Pulmonary artery endothelial cell (primary cell): ENCODE measurements around the gene XAGE5. TPM values are rescaled to one million over a fixed set of nuclear protein-coding genes. Genes with fewer than 3 reads are reported as not detected.
"Not testable (repeated sequence)": the region's sequence is repeated elsewhere in the genome, so short reads cannot be mapped to it uniquely, and the experiment has no call there.

Experiments
- DNase-seq: peaks from one replicate; pipeline ENCODE4 v3.0.0-alpha.2; 2011; ENCODE audit warnings: low read depth, low spot score
- total RNA-seq: library from RNA; depleted of rRNA; stranded (reverse); fragments of >200 nt; gene quantifications from 2 replicates; pipeline ENCODE4 v1.2.3, GENCODE V29; 2014

XAGE5 gene, protein sequence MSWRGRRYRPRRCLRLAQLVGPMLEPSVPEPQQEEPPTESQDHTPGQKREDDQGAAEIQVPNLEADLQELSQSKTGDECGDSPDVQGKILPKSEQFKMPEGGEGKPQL
- total RNA-seq = not detected in 2 replicates

DNA sequence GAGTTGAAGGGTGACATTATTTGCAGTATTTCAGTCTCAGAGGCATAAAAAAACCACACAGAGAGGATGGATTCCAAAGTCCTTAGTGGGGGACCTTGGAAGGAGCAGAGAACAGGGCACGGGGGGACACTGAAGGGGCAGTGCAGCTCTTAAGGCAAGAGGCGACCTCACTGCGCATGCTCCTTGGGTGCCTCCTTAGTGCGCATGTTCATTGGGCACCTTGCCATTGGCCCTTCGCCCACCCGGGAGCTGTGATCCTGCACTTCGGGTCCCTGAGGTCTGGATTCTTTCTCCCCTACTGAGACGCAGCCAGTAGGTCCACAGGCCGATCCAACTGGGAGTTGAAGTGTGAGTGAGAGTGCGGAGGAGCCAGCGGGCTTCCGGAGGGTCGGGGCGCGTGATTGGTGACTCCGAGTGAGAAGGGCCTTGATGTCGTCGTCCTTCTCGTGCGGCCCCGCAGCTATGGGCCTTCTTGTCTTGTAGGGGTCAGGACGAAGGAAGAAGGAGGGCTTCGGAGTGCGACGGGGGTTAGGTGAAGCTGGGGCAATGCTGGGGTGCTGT, at the start of gene XAGE5:
Gene XAGE5 (plus strand): TSS at position 223 of the 561 bp plus-strand sequence. CDS start 1,280 bp downstream, outside the sequence.
- no peak for DNase-seq

DNA sequence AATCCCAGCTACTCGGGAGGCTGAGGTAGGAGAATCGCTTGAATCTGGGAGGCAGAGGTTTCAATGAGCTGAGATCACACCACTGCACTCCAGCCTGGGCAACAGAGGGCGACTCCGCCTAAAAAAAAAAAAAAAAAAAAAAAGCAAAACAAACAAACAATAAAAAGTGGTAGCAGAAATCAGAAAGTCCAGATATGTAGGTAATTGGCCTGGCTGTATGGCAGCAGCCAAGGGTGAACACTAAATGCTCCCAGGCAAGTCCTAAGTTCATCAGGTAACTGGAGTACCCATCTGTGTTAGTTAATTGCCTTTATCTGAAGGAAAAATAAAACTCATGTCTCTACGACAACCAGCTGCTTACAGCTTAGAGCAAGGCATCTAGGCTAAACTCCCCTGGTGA, 45.1 kb upstream of the XAGE5 start:
- not testable (repeated sequence) for DNase-seq

DNA sequence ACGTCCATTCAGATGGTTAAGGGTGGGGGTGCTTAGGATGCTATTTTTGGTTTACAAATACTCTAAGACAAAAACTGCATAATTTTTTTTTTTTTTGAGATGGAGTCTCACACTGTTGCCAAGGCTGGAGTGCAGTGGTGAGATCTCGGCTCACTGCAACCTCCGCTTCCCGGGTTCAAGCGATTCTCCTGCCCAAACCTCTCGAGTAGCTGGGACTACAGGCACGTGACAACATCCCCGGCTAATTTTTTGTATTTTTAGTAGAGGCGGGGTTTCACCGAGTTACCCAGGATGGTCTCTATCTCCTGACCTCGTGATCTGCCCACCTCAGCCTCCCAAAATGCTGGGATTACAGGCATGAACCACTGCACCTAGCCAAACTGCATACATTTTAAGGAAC, 37.6 kb upstream of the XAGE5 start:
- DNase-seq = not testable (repeated sequence)

DNA sequence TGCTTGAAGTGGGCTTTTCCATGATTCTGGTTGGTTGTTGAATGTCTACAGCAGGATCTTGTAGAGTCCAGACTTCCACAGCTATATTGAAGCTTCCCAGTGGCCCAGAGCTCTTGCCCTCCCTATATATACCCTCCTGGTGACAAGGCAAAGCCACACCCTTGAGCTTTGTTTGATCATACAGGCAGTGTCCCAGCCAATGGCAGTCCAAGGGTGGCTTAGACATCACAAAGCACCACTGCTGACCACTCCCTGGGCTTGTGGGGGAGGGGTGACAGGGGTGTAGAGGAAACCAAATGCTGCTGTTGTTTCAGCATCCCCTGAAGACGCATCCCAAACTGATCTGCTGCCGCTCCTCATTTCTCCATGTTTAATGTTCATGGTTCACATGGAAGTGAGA, 13.8 kb upstream of the XAGE5 start, which contains the start of gene SPANXN5:
Gene SPANXN5 (minus strand): TSS at position 101 of the 400 bp plus-strand sequence. CDS start 79 bp downstream, at position 22.
- not testable (repeated sequence) for DNase-seq

DNA sequence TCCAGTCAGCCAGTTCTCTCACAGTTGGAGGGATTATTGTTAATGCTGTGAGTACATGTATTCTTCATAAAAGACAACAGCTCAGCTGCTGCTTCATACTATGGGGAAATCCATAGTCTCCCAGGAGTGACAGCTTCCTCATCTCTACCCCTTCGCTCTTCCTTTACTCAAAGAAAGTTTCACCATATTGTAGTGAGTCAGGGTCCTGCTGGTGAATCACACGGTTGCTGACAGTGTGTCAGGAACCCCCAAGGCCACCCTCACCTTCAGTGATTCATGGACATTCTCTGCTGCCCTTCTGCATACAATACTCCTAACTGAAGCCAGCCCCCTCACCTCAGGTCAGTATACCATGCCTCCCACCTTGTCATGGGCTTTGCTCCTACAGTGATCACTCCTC, 6.2 kb upstream of the XAGE5 start:
- not testable (repeated sequence) for DNase-seq

DNA sequence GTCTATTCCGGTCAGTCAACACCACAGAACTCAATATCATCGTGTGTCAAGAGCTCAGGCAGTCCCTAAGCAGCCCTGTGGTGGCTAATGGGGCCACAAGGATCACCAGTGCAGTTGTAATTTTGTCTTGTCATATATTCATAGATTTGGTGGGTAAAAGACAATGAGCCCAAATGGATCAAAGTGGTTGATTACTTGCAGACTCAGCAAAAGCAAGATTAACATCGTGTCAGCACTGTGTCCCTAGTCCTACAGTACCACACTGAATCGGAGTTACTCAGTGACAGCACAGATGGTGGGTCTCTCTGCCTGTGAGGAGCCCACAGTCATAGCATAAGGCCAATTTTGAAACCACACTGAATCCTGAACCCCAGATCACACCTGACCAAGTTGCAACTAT, 8.7 kb downstream of the XAGE5 start:
- no peak for DNase-seq

DNA sequence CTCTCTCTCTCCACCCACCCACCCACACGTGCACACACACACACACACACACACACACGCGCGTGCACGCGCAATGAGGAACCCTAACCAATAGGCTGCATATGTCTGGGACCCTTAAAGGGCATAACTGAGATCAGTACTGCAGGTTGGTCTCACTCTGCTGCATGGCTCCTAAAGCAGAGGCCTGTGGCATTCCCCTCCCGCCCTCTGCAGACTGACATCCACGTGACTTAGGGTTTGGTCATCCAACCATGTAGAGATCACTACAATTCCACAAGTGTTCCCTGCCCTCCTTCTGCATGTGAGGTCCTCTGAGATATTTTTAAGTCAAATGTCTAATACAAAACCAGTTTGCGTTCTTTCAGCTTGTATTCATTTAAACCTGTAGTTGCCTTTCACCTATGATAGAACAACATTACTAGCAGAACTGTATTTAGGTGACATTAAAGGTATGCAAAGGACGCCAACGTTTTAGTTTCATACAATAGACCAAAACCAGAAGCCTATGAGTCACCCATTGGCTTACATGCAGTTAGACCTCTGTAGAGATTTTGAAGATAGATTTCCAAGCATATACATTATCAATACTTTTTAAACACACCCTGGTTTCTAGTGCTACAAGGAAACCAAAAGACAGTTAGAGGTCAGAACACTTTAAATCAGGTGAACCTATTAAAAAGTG, 10.1 kb downstream of the XAGE5 start:
- no peak for DNase-seq

DNA sequence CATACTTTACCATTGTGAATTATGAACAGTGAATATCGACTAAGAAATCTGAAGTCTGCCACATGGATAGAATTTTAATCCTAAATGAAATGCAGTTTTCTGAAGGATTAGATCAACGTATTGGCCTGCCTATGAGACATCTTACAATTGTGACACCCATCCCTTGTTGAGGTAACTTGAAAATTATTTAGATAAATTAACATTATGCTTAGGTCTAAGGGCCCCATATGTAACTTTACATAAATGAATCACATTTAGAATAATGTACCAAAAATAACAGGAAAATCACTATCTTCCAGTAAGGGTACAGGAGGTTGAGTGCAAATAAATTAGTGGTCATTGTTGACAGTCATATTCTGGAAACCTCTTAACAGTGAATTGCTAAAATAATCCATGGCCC, 13.5 kb downstream of the XAGE5 start:
- DNase-seq = no peak

DNA sequence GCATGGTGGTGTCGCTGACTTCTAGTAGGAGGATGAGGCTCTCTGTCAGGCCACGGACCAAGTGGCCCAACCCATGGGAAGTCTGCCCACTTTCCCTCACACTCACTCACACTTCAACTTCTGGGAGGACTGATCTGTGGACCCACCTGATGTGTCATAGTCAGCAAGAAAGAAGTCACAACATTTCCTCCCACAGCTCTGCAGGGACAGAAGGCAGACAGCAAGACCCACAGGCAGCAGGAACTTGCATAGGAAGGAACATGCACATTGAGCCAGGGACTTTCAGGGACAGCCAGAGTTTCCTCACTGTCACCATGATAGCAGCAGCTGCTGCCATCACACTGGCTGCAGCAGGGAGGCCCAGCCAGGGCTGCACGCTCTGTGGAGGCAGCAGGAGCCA, 19.5 kb downstream of the XAGE5 start:
- no peak for DNase-seq

DNA sequence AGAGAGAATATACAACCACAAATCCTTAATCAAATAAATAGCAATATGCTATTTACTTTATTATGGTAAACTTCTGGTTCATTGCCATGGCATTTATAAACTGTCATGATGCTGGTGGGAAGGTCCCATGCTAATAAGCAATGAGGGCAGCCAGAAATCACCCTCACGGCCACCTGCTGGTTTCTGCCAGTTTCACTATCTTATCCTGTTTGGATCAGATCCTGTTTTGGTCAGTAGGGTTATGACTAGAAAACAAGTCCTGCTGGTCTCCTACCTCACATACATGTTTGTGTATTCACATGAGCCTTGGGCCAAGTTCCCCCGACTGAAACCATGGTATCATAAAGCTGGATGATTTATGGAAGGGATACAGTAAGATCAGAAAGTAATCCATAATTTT, 28.1 kb downstream of the XAGE5 start:
- no peak for DNase-seq

DNA sequence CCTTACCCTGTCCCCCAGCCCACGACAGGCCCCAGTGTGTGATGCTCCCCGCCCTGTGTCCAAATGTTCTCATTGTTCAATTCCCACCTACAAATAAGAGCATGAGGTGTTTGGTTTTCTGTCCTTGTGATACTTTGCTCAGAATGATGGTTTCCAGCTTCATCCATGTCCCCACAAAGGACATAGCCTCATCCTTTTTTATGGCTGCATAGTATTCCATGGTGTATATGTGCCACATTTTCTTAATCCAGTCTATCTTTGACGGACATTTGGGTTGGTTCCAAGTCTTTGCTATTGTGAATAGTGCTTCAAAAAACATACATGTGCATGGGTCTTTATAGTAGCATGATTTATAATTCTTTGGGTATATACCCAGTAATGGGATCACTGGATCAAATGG, 32.5 kb downstream of the XAGE5 start:
- DNase-seq = not testable (repeated sequence)

DNA sequence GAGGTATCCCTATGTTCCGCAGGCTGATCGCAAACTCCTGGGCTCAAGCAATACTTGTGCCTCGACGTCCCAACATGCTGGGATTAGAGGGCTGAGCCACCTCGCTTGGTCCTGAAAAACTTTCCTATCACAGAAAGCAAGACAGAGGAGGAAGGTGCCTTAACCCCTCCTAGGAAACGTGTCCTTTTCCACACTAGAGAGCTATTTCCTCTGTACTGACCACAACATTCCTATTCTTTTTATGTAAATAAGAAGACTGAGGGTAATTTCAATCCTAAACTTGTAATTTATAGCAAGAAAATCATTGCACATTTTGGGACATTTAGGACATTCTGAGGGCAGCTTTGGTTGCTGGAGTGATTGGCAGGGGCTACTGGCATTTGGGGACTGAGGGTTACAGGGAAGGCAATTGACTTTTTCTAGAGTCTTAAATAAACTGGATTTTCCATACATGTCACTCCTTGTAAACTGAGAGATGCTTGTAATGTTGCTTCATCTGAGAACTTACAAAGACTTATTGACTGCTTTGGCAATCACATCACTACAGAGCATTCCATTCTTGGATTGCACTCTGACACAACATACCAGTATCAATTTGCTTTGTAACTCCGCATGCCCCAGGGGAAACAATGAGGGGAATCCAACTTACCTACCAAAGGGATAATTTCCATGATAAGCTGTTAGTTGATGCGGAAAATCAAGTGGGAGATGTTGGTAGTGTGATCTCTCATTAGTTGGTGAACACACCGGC, 41.2 kb downstream of the XAGE5 start:
- no peak for DNase-seq

DNA sequence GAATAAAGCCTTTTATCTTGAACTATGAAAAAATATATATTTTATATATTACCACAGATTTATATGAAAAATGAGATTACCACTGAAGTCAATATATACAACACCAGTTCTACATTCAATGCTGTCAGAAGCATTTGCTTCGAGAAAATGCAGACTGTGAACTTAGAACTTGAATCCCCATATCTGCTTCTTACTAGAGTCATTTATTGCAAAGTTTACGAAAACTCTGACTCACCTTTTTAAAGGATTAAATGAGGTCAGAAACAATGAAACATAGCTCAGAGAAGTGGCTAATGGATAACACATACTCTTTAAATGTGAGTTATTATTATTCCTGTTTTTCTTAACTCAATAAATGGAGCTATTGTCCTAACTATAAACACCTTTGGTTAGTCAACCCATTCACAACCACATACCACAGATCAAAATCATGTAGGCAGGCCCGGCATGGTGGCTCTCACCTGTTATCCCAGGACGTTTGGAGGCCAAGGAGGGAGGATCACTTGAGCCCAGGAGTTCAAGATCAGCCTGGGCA, 46.0 kb downstream of the XAGE5 start:
- not testable (repeated sequence) for DNase-seq

DNA sequence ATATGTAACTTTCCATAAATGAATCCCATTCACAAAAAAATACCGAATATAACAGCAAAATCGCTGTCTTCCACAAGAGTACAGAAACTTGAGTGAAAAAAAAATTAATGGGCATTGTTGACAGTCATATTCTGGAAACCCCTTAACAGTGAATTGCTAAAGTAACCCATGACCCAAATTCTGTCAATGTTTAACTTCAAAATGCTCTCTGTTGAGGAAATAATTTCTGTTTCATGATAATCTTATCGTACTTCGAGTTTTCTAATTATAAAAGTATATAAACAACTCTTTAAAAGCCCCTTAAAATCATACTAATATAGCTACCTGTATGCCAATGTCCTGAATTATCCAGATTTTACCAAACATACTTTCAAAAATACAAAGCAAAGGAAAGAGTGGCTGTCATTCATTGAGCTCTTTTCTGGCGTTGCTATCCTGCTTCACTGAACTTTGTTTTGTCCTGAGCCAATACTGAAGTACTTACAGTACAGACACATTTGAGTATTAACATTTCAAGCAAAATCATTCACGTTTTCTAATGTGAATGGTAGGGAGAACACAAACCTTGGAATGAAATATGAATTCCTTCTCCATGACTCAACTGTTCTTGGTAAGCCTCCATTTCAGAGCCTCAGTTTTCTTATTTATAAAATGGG, 54.4 kb downstream of the XAGE5 start:
- DNase-seq = no peak

Other genes with a start within 250 kb of the XAGE5 start
- gene SSX7, start 156.4 kb upstream of the XAGE5 start, total RNA-seq = not detected in 2 replicates
- 0.14 TPM in 1 of 2 replicates, not detected in the other for gene SSX2, start 104.1 kb upstream of the XAGE5 start, total RNA-seq
- gene SSX2B, start 60.0 kb upstream of the XAGE5 start, total RNA-seq = not detected in 2 replicates
- gene SPANXN5, start 13.9 kb upstream of the XAGE5 start, total RNA-seq = not detected in 2 replicates
- not detected in 2 replicates for gene XAGE3, start 56.8 kb downstream of the XAGE5 start, total RNA-seq
- gene FAM156B, start 86.0 kb downstream of the XAGE5 start, total RNA-seq = 8.1 and 8.9 TPM in 2 replicates
- 3.7 and 7.4 TPM in 2 replicates for gene FAM156A, start 147.2 kb downstream of the XAGE5 start, total RNA-seq
- 2.7 and 3.2 TPM in 2 replicates for gene GPR173, start 237.5 kb downstream of the XAGE5 start, total RNA-seq